Dendritic cell treated with granulocyte-macrophage colony-stimulating factor and Interleukin-4, amounts not matched to agents 40 ng/mL and 50 ng/mL, for 4 days (primary cell): Measurements from ENCODE around the gene ZNF770.

Experiments used
- H3K27ac Mint-ChIP-seq: one replicate; pipeline ENCODE4 v1.8.0; 2022; ENCODE audit warnings: mild to moderate bottlenecking, mixed read lengths
- H3K27me3 Mint-ChIP-seq: one replicate; pipeline ENCODE4 v1.8.0; 2022; ENCODE audit warnings: mild to moderate bottlenecking, mixed read lengths
- H3K36me3 Mint-ChIP-seq: one replicate; pipeline ENCODE4 v1.8.0; 2022; ENCODE audit warnings: low read depth, mixed read lengths
- H3K4me1 Mint-ChIP-seq: one replicate; pipeline ENCODE4 v1.8.0; 2022; ENCODE audit warnings: low read depth, mixed read lengths
- H3K4me3 Mint-ChIP-seq: one replicate; pipeline ENCODE4 v1.8.0; 2022; ENCODE audit warnings: mild to moderate bottlenecking, moderate library complexity, mixed read lengths
- H3K9me3 Mint-ChIP-seq: one replicate; pipeline ENCODE4 v1.8.0; 2022; ENCODE audit warnings: mixed read lengths
- intact Hi-C: fragments of 100-400 bp; cut with micrococcal nuclease; formaldehyde crosslinking; loops from one replicate; pipeline ENCODE4 v1.15.0; 2022

The ZNF770 gene, protein sequence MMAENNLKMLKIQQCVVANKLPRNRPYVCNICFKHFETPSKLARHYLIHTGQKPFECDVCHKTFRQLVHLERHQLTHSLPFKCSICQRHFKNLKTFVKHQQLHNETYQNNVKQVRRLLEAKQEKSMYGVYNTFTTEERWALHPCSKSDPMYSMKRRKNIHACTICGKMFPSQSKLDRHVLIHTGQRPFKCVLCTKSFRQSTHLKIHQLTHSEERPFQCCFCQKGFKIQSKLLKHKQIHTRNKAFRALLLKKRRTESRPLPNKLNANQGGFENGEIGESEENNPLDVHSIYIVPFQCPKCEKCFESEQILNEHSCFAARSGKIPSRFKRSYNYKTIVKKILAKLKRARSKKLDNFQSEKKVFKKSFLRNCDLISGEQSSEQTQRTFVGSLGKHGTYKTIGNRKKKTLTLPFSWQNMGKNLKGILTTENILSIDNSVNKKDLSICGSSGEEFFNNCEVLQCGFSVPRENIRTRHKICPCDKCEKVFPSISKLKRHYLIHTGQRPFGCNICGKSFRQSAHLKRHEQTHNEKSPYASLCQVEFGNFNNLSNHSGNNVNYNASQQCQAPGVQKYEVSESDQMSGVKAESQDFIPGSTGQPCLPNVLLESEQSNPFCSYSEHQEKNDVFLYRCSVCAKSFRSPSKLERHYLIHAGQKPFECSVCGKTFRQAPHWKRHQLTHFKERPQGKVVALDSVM

DNA sequence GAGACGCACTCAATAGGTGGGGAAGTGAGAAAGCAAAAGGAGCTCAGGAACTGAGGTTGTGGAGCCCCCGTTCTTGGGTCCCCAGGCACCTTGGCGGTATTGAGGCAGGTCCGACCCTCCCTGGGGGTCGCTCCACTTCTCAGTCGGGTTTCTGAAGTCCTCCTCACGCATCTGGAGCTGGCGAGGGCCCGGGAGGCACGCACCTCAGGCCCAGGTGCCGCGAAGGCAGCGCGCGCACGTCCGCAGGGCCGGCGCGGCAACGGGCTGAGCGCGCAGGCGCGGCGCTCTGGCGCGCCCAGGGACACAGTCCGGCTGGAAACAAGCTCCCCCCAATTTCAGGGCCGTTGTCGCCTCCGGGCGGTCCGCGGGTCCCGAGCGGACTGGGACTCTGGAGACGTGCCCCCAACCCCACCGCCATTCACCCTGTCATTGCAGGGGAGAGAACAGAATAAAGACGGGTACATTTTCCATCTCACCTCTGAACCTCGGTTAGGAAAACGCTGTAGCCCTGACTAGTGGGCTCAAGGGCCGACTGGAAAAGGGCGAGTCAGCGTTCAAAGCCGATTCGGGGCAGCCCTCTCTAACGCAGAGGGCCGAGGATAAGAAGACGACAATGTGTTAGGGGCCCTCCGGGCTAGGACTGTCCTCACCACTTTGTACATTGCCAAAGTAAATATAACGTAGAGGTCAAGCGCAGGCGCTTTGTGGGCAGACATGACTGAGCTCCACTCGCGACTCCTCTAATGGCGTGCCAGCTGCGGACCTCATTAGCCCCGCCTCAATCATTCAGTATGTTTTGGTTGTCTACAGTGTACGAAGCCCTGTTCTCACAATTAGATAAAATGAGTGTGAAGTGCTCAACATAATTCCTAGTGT, at the start of gene ZNF770:
TSS of gene ZNF770 (minus strand) at position 261 of the 876 bp plus-strand sequence. CDS start 4,853 bp downstream, outside the sequence.
- intact Hi-C loops = loop anchor here (2.0 to 5.0 kb wide), 2 partner anchors 19 to 559 kb away; partner anchors contain the start of genes AQR and DPH6
- peak within 1 kb of the TSS; percentile 100 for H3K27ac Mint-ChIP-seq
- no peaks in the 10 kb centered on the region for H3K9me3 Mint-ChIP-seq
- peak within 1 kb of the TSS; percentile 93 for H3K4me3 Mint-ChIP-seq
- peaks cover 5% of the 10 kb centered on the region for H3K27me3 Mint-ChIP-seq
- H3K4me1 Mint-ChIP-seq = peaks cover 25% of the 10 kb centered on the region
- H3K36me3 Mint-ChIP-seq = peaks cover 23% of the 10 kb centered on the region

DNA sequence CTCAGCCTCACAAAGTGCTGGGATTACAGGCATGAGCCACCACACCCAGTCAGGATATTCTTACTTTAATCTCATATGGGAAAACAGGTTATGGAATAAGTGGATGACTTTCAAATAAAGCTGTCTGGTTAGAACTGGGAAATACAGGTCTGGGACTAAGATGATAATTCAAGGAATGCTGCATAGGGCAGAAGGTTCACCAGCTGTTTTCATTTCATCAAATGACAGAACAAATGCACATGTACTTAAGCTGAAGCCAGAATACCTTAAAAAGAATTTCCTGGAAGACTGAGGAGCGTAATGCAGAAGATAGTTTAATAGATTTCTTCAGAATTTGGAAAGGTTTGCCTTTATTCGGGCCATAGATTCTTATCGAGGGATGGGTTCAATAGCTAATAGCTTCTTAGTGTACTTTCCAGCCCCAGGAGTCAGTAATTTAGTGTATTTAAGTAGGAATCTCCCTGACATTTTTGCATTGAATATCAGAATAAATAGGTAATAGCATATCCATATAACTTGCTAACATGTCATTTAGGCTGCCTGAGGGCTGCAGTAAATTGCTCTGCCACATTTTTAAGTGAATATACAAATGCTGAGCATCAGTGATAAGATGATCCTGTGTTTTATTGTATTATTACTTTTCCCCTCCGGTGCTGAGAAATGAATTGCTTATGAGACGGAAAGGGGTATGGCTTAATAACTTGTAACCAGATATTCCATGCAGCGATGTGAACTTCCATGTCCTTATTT, 40.3 kb upstream of the ZNF770 start:
- H3K9me3 Mint-ChIP-seq = no peaks in the 10 kb centered on the region
- intact Hi-C loops = no loop called here
- H3K4me3 Mint-ChIP-seq = no peak overlapping the region
- H3K4me1 Mint-ChIP-seq = peaks cover 13% of the 10 kb centered on the region
- peaks cover 2% of the 10 kb centered on the region for H3K27me3 Mint-ChIP-seq
- no peaks in the 10 kb centered on the region for H3K36me3 Mint-ChIP-seq
- no peak overlapping the region for H3K27ac Mint-ChIP-seq

DNA sequence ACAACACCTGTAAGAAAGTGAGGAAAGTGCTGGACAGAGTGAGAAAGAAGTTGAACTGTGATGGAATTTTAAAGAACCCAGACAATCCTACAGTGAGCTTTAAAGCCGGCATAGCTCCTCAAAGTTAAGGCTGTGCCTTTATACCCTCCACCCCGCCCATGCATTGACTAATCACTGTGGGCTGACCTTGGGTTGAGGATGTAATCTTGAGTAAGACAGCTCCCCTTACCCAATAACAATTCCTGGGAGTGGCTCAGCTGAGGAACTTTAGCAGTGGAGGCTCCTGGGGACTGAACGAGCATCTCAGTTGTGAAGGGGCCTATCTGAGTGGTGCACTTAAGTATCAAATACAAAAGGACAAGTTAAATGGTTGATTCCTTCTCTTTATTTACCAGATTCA, 35.7 kb upstream of the ZNF770 start:
- H3K9me3 Mint-ChIP-seq = no peaks in the 10 kb centered on the region
- no peaks in the 10 kb centered on the region for H3K36me3 Mint-ChIP-seq
- intact Hi-C loops = no loop called here
- peaks cover 49% of the 10 kb centered on the region for H3K4me1 Mint-ChIP-seq
- H3K4me3 Mint-ChIP-seq = no peak overlapping the region
- peaks cover 2% of the 10 kb centered on the region for H3K27me3 Mint-ChIP-seq
- H3K27ac Mint-ChIP-seq = no peak overlapping the region

DNA sequence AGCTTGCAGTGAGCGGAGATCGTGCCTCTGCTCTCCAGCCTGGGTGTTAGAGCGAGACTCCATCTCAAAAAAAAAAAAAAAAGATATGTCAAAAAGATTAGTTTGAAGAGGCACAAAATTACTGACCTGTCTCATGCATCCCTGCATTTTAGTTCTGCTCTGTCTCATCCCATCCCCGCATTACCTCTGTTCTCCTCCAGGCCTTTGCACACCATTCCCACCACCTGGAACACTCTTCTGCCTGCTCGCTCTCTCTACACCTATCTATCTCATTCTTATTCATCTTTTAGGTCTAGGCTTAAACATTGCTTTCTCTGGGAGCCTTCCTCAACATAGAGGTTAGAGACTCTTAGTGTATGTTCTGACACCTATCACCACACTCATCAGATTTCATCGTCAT, 32.9 kb upstream of the ZNF770 start:
- no peak overlapping the region for H3K4me3 Mint-ChIP-seq
- H3K27me3 Mint-ChIP-seq = no peaks in the 10 kb centered on the region
- no peak overlapping the region for H3K27ac Mint-ChIP-seq
- no peaks in the 10 kb centered on the region for H3K9me3 Mint-ChIP-seq
- H3K36me3 Mint-ChIP-seq = no peaks in the 10 kb centered on the region
- intact Hi-C loops = no loop called here
- H3K4me1 Mint-ChIP-seq = peaks cover 49% of the 10 kb centered on the region

DNA sequence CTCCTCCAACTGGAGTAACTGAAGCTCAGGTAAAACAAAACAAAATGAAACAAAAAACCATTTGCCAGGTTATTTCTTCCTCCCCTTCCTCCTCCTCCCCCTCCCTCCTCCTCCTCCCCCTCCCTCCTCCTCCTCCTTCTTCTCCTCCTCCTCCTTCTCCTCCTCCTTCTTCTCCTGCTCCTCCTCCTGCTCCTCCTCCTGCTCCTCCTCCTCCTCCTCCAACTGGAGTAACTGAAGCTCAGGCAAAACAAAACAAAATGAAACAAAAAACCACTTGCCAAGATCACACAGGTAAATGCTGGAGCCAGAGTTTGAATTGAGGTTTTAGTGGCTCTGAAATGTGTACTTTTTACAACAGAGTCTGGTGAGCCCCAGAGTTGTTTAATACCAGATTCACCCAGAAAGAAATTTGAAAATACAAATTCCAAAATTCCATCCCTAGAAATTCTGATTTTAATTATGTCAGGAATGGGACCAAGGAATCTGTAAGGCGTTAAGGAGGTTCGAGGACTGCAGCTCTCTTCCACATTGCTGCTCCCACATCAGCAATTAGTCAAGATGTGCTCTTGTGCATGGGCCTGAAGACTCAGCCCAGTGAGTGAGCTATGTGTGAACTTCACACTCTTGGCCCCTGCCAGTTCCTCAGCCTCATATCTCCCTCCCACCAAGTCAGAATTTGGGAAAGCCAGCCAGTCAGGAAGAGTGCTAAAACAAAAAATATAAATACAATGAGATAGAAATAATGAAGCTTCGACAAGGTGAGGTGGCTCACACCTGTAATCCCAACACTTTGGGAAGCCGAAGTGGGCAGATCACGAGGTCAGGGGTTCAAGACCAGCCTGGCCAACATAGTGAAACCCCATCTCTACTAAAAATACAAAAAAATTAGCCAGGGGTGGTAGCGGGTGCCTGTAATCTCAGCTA, 31.6 kb upstream of the ZNF770 start:
- Mint-ChIP-seq H3K27ac (no peak overlapping the region), H3K4me1 (peaks cover 46% of the 10 kb centered on the region), H3K4me3 (peak overlapping the region; percentile 41), H3K9me3 (no peaks in the 10 kb centered on the region), H3K27me3 (peaks cover 2% of the 10 kb centered on the region), H3K36me3 (no peaks in the 10 kb centered on the region)
- intact Hi-C loops = no loop called here

DNA sequence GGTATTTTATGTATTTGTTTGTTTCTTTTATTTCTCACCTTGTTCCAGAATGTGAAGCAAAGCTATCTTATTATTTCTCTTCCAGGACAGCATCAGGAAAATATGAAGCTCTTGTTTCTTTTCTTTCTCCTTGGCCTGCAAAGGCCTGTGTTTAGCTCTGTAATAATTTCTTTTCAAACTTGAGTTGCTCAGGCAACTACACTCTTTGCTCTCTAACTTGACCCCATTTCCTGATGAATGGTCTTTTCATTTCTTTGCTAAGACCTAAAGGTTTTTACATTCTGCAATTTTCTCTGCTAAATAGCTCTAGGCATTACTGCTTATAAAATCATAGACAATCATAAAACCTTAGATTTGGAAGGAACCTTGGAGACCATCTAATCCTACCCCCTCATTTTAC, 26.2 kb upstream of the ZNF770 start:
- Mint-ChIP-seq H3K9me3 (no peaks in the 10 kb centered on the region), H3K36me3 (no peaks in the 10 kb centered on the region), H3K27me3 (peaks cover 2% of the 10 kb centered on the region), H3K27ac (no peak overlapping the region), H3K4me1 (peaks cover 6% of the 10 kb centered on the region), H3K4me3 (no peak overlapping the region)
- intact Hi-C loops = no loop called here

DNA sequence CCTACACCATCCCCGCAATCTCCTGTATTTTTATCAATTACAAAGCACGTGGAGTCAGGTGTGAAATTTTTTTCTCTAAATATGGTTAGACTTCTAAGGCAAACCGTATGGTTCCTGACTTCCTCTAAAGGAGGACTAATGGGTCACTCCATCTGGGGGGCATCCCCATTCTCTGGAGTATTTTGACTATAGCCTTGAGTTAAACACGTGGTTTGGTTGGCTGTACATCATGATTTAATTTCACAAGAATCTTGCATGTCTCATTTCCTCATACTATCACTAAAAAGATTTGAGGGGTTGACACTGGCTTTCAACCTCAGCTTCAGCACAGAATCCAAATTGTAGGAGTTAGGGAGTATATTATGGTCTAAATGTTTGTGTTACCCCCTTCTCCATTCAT, 25.3 kb upstream of the ZNF770 start:
- Mint-ChIP-seq H3K4me1 (peaks cover 6% of the 10 kb centered on the region), H3K36me3 (no peaks in the 10 kb centered on the region), H3K4me3 (no peak overlapping the region), H3K27ac (no peak overlapping the region), H3K27me3 (peaks cover 2% of the 10 kb centered on the region), H3K9me3 (no peaks in the 10 kb centered on the region)
- intact Hi-C loops = no loop called here

DNA sequence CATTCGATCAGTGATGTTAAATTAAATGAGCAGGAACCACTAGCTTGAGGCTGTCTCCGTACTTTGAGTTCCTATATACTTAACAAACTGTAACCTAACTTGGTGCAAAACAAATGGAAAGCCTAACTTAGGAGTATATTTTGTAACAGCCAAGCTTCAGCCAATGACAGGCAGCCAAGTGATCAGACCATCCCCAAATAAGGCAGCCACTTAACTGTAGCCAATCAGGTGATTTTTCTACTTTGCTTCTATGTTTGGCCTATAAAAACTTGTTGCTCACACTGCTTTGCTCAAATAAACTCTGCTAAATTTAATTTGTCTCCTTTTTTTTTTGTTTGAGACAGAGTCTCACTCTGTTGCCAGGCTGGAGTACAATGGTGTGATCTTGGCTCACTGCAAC, 19.3 kb upstream of the ZNF770 start:
- Mint-ChIP-seq H3K4me3 (no peak overlapping the region), H3K36me3 (no peaks in the 10 kb centered on the region), H3K9me3 (no peaks in the 10 kb centered on the region), H3K4me1 (no peaks in the 10 kb centered on the region), H3K27me3 (peaks cover 7% of the 10 kb centered on the region), H3K27ac (no peak overlapping the region)
- intact Hi-C loops = no loop called here

DNA sequence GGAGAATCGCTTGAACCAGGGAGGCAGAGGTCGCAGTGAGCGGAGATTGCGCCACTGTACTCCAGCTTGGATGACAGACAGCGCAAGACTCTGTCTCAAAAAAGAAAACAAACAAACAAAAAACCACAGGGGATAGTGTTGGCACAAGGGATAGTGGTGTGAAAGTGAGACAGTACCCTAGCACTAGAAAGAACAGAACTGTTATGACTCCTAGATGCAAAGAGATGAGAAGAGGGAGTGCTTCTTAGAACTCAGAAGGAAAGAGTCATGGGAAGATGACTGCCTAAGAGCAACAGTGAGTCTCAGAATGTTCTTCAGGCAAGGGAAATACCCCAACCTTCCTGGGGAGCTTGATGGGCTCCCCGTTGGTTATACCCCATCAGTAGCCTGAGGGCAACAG, 17.8 kb upstream of the ZNF770 start:
- H3K27me3 Mint-ChIP-seq = peaks cover 8% of the 10 kb centered on the region
- no peaks in the 10 kb centered on the region for H3K36me3 Mint-ChIP-seq
- peaks cover 6% of the 10 kb centered on the region for H3K4me1 Mint-ChIP-seq
- no peaks in the 10 kb centered on the region for H3K9me3 Mint-ChIP-seq
- intact Hi-C loops = no loop called here
- no peak overlapping the region for H3K4me3 Mint-ChIP-seq
- no peak overlapping the region for H3K27ac Mint-ChIP-seq

DNA sequence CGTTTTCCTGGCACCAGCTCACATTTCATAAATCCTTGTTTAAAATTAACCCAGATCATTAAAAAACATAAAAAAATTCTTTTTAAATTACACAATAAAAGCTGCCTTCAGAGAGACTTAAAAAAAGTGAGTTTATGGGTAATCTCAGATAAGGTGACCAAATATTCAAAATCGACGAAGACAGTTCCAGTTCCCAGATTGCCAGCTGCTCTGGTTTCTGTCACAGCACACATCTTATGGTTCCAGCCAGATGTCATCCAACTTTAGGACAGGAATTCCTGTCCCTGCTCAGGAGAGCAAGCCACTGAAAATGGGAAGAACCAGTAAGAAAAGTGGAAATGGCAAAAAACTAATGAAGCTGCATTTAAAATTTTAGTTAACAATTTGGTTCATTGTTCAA, 15.8 kb upstream of the ZNF770 start:
- no peaks in the 10 kb centered on the region for H3K9me3 Mint-ChIP-seq
- H3K27ac Mint-ChIP-seq = no peak overlapping the region
- H3K36me3 Mint-ChIP-seq = no peaks in the 10 kb centered on the region
- H3K27me3 Mint-ChIP-seq = peaks cover 8% of the 10 kb centered on the region
- intact Hi-C loops = no loop called here
- no peak overlapping the region for H3K4me3 Mint-ChIP-seq
- peaks cover 10% of the 10 kb centered on the region for H3K4me1 Mint-ChIP-seq

DNA sequence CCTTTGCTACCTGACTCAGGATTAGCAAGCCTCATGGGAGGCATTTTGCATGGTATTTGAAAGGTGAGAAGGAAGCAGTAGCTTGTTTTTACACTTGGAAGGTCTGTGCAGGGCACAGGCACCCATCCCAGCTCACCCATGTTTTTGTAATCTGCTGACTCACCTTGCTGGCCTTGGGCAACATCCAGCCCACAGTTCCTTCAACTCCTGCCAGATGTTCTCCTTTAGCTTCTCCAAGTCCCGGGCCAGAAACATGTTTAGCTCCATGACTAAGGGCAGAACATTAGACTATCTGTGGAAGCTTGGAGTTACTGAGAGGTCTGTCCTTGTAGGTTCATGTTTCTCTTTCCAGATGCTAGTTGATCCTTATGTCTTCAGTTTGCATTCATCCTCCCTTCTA, 12.4 kb upstream of the ZNF770 start:
- intact Hi-C loops = no loop called here
- H3K4me1 Mint-ChIP-seq = peaks cover 10% of the 10 kb centered on the region
- H3K36me3 Mint-ChIP-seq = no peaks in the 10 kb centered on the region
- H3K9me3 Mint-ChIP-seq = no peaks in the 10 kb centered on the region
- peaks cover 7% of the 10 kb centered on the region for H3K27me3 Mint-ChIP-seq
- no peak overlapping the region for H3K4me3 Mint-ChIP-seq
- no peak overlapping the region for H3K27ac Mint-ChIP-seq

DNA sequence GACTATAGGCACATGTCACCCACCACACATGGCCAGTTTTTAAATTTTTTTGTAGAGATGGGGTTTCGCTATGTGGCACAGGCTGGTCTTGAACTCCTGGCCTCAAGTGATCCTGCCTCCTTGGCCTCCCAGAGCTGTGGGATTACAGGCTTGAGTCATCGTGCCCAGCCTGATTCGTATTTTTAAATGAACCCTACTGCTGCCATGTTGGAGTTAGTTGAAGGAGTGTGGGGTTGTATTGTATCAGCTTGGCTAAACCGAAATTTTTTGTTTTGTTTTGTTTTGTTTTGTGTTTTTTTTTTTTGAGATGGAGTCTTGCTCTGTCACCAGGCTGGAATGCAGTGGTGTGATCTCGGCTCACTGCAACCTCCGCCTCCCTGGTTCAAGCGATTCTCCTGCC, 11.8 kb upstream of the ZNF770 start:
- H3K27ac Mint-ChIP-seq = no peak overlapping the region
- peaks cover 10% of the 10 kb centered on the region for H3K4me1 Mint-ChIP-seq
- H3K27me3 Mint-ChIP-seq = peaks cover 6% of the 10 kb centered on the region
- intact Hi-C loops = no loop called here
- no peaks in the 10 kb centered on the region for H3K36me3 Mint-ChIP-seq
- no peak overlapping the region for H3K4me3 Mint-ChIP-seq
- H3K9me3 Mint-ChIP-seq = no peaks in the 10 kb centered on the region

DNA sequence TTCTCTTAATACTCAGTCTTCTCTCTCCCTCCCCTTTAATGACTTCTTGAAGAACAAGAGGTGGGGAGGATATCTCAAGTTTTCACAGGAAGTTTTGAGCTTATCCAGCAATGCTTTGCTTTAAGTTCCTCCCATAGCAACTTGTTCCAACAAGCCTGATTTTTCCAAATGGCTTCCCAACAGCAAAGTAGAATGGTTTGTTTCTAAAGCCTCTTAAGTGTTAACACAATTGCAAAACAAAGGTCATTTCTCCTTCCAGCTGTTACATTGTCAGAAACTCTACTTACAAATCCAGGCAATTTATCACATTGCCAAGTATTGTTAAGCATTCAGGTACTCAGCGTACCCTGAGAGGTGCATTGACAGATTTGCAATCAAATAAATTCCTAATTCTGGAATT, 6.8 kb upstream of the ZNF770 start:
- Mint-ChIP-seq H3K4me1 (no peaks in the 10 kb centered on the region), H3K36me3 (no peaks in the 10 kb centered on the region), H3K27ac (no peak overlapping the region), H3K9me3 (no peaks in the 10 kb centered on the region), H3K4me3 (no peak overlapping the region), H3K27me3 (peaks cover 12% of the 10 kb centered on the region)
- intact Hi-C loops = no loop called here
